HEK293 (cell line): ENCODE data around the gene EYA3.

Experiments used
- CTCF ChIA-PET: fragments of 350-600 bp; formaldehyde crosslinking; extraction: SDS; loops from one replicate; lab custom pipeline; 2021; ENCODE audit warnings: antibody characterized with exemption; lab: Yijun Ruan, JAX
- POLR2A ChIA-PET: fragments of 300-600 bp; formaldehyde crosslinking; extraction: SDS; loops from one replicate; lab custom pipeline; 2020; ENCODE audit warnings: antibody characterized with exemption, inconsistent platforms; lab: Yijun Ruan, JAX
- H3K27ac ChIP-seq: fragments of 200-500 bp; sonication (Bioruptor generic); 2 replicates; pipeline ENCODE4 v1.5.1; 2014; ENCODE audit warnings: low read depth, low read length, control low read depth, inconsistent platforms; ENCODE audit errors: extremely low read depth
- H3K36me3 ChIP-seq, 2 experiments: fragments of 200-500 bp in 1 of 2; sonication (Bioruptor generic) in 1 of 2; 1 replicate in 1 of 2; 2 replicates in 1 of 2; pipeline ENCODE4 v1.5.1; 2014 to 2017; ENCODE audit warnings: inconsistent platforms in 2 of 2, low read length in 2 of 2; ENCODE audit not compliant: control insufficient read depth in 2 of 2, insufficient read depth in 1 of 2
- H3K4me1 ChIP-seq: fragments of 200-500 bp; sonication (Bioruptor generic); 2 replicates; pipeline ENCODE4 v1.5.1; 2014; ENCODE audit warnings: mild to moderate bottlenecking, low read length, inconsistent platforms; ENCODE audit not compliant: control insufficient read depth, insufficient read depth
- H3K4me3 ChIP-seq: 2 replicates; pipeline ENCODE4 v1.5.1; 2011; ENCODE audit warnings: low read depth, mild to moderate bottlenecking, control low read depth, low read length, moderate library complexity
- H3K9me3 ChIP-seq: fragments of 200-500 bp; sonication (Bioruptor generic); 2 replicates; pipeline ENCODE4 v1.5.1; 2014; ENCODE audit warnings: low read depth, low read length, inconsistent platforms; ENCODE audit not compliant: control insufficient read depth, insufficient read depth
- BCL11A ChIP-seq: fragments of 450-650 bp; formaldehyde crosslinking; IDR thresholded peaks from 2 replicates; pipeline ENCODE4 v1.5.1; 2016; ENCODE audit warnings: low read depth, missing biosample characterization, missing genetic modification characterization
- BCL11B ChIP-seq: fragments of 450-650 bp; formaldehyde crosslinking; IDR thresholded peaks from 2 replicates; pipeline ENCODE4 v1.5.1; 2016; ENCODE audit warnings: low read depth, missing biosample characterization, missing genetic modification characterization
- GFI1B ChIP-seq: fragments of 450-650 bp; formaldehyde crosslinking; IDR thresholded peaks from 2 replicates; pipeline ENCODE4 v1.5.1; 2016; ENCODE audit warnings: missing biosample characterization, missing genetic modification characterization
- IKZF3 ChIP-seq: fragments of 450-650 bp; IDR thresholded peaks from 2 replicates; pipeline ENCODE4 v1.5.0; 2018; ENCODE audit warnings: missing biosample characterization, mild to moderate bottlenecking, missing genetic modification characterization, moderate library complexity
- ZFP37 ChIP-seq: fragments of 450-650 bp; formaldehyde crosslinking; IDR thresholded peaks from 2 replicates; pipeline ENCODE4 v1.5.1; 2016; ENCODE audit warnings: missing biosample characterization, missing genetic modification characterization
- ZIC2 ChIP-seq: fragments of 450-650 bp; formaldehyde crosslinking; IDR thresholded peaks from 2 replicates; pipeline ENCODE4 v1.5.1; 2016; ENCODE audit warnings: missing biosample characterization, missing genetic modification characterization
- ZNF121 ChIP-seq: fragments of 450-650 bp; formaldehyde crosslinking; IDR thresholded peaks from 2 replicates; pipeline ENCODE4 v1.5.1; 2016; ENCODE audit warnings: missing biosample characterization, missing genetic modification characterization
- ZNF155 ChIP-seq: fragments of 450-650 bp; formaldehyde crosslinking; IDR thresholded peaks from 2 replicates; pipeline ENCODE4 v1.5.1; 2016; ENCODE audit warnings: missing biosample characterization, missing genetic modification characterization
- ZNF184 ChIP-seq: fragments of 450-650 bp; IDR thresholded peaks from 2 replicates; pipeline ENCODE4 v1.5.1; 2018; ENCODE audit warnings: missing biosample characterization, mild to moderate bottlenecking, missing genetic modification characterization
- ZNF221 ChIP-seq: fragments of 450-650 bp; formaldehyde crosslinking; IDR thresholded peaks from 2 replicates; pipeline ENCODE4 v1.5.1; 2017; ENCODE audit warnings: missing biosample characterization, missing genetic modification characterization, borderline replicate concordance
- ZNF398 ChIP-seq: fragments of 450-650 bp; formaldehyde crosslinking; IDR thresholded peaks from 2 replicates; pipeline ENCODE4 v1.5.1; 2017; ENCODE audit warnings: missing biosample characterization, missing genetic modification characterization
- ZNF426 ChIP-seq: fragments of 450-650 bp; formaldehyde crosslinking; IDR thresholded peaks from 2 replicates; pipeline ENCODE4 v1.5.1; 2017; ENCODE audit warnings: missing biosample characterization, missing genetic modification characterization, mild to moderate bottlenecking, inconsistent platforms, moderate library complexity
- ZNF501 ChIP-seq: fragments of 450-650 bp; formaldehyde crosslinking; IDR thresholded peaks from 2 replicates; pipeline ENCODE4 v1.5.1; 2016; ENCODE audit warnings: missing biosample characterization, missing genetic modification characterization
- ZNF544 ChIP-seq: fragments of 450-650 bp; formaldehyde crosslinking; IDR thresholded peaks from 2 replicates; pipeline ENCODE4 v1.5.0; 2017; ENCODE audit warnings: missing biosample characterization, missing genetic modification characterization
- ZNF549 ChIP-seq: fragments of 450-650 bp; IDR thresholded peaks from 2 replicates; pipeline ENCODE4 v1.5.1; 2018; ENCODE audit warnings: missing biosample characterization, missing genetic modification characterization, mild to moderate bottlenecking, inconsistent platforms, moderate library complexity
- ZNF596 ChIP-seq: fragments of 450-650 bp; IDR thresholded peaks from 2 replicates; pipeline ENCODE4 v1.5.0; 2018; ENCODE audit warnings: missing biosample characterization, mild to moderate bottlenecking, missing genetic modification characterization, moderate library complexity
- ZNF610 ChIP-seq: fragments of 450-650 bp; formaldehyde crosslinking; IDR thresholded peaks from 2 replicates; pipeline ENCODE4 v1.5.1; 2016; ENCODE audit warnings: missing biosample characterization, missing genetic modification characterization, borderline replicate concordance
- ZNF747 ChIP-seq: fragments of 450-650 bp; formaldehyde crosslinking; IDR thresholded peaks from 2 replicates; pipeline ENCODE4 v1.5.1; 2016; ENCODE audit warnings: missing biosample characterization, missing genetic modification characterization
- ZNF776 ChIP-seq: fragments of 450-650 bp; formaldehyde crosslinking; IDR thresholded peaks from 2 replicates; pipeline ENCODE4 v1.5.0; 2017; ENCODE audit warnings: missing biosample characterization, missing genetic modification characterization, borderline replicate concordance
- ZNF791 ChIP-seq: fragments of 450-650 bp; formaldehyde crosslinking; IDR thresholded peaks from 2 replicates; pipeline ENCODE4 v1.5.1; 2016; ENCODE audit warnings: missing biosample characterization, missing genetic modification characterization
- ZSCAN16 ChIP-seq: fragments of 450-650 bp; formaldehyde crosslinking; IDR thresholded peaks from 2 replicates; pipeline ENCODE4 v1.5.1; 2016; ENCODE audit warnings: missing biosample characterization, missing genetic modification characterization
- TF ChIP-seq, protein P1 (sequence below): fragments of 450-650 bp; formaldehyde crosslinking; IDR thresholded peaks from 2 replicates; pipeline ENCODE4 v1.5.1; 2016; ENCODE audit warnings: missing biosample characterization, missing genetic modification characterization
- TF ChIP-seq, protein P2 (sequence below): fragments of 450-650 bp; formaldehyde crosslinking; IDR thresholded peaks from 2 replicates; pipeline ENCODE4 v1.5.1; 2016; ENCODE audit warnings: missing biosample characterization, missing genetic modification characterization

The EYA3 gene

GRCh38 chr1:28027660-28028059 is 60.8 kb downstream of the EYA3 start:
- ChIA-PET CTCF (interaction anchor here (0.6 to 0.7 kb wide), 2 partner anchors 179 to 695 kb away, joined by 3 read pairs; no protein-coding TSS in a partner anchor), POLR2A (no interaction called here)
- TF ChIP-seq ZNF776 (tag by site-specific recombination): no peak
- TF ChIP-seq ZNF747 (tag by site-specific recombination): no peak
- TF ChIP-seq ZNF155: no peak
- TF ChIP-seq ZNF610 (tag by site-specific recombination): no peak
- no peak for TF ChIP-seq GFI1B
- TF ChIP-seq ZNF549 (tag by site-specific recombination): no peak
- H3K9me3 ChIP-seq: no peaks in the 10 kb centered on the region
- no peak overlapping the region for H3K4me3 ChIP-seq
- H3K4me1 ChIP-seq: no peaks in the 10 kb centered on the region
- peaks cover 0 to 14% of the 10 kb centered on the region in 2 experiments; a peak in 1 of 3 replicates for H3K36me3 ChIP-seq
- H3K27ac ChIP-seq: no peak overlapping the region

GRCh38 chr1:28027238-28027637 is 61.2 kb downstream of the EYA3 start:
- H3K4me1 ChIP-seq: no peaks in the 10 kb centered on the region
- H3K36me3 ChIP-seq: peaks cover 0 to 14% of the 10 kb centered on the region in 2 experiments; a peak in 1 of 3 replicates
- ChIA-PET CTCF (interaction anchor here (0.6 to 0.7 kb wide), 5 partner anchors 32 to 695 kb away, joined by 3 to 6 read pairs (median 3); no protein-coding TSS in a partner anchor), POLR2A (no interaction called here)
- H3K4me3 ChIP-seq: no peak overlapping the region
- no peaks in the 10 kb centered on the region for H3K9me3 ChIP-seq
- TF ChIP-seq IKZF3 (tag by site-specific recombination): no peak
- TF ChIP-seq ZNF596 (tag by site-specific recombination): no peak
- no peak for TF ChIP-seq ZIC2
- H3K27ac ChIP-seq: no peak overlapping the region

DNA sequence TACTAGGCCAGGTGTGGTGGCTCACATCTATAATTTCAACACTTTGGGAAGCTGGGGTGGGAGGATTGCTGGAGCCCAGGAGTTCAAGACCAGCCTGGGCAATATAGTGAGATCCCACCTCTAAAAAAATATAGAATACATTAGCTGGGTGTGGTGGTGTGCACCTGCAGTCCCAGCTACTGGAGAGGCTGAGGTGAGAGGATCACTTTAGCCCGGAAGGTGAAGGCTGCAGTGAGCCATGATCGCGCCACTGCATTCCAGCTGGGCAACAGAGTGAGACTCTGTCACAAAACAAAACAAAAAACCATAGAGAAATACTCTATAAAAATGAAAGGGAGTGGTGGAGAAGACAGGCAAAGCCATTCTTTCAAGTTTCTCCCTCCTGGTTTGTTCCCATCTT is 62.1 kb downstream of the EYA3 start:
- no peak overlapping the region for H3K4me3 ChIP-seq
- H3K9me3 ChIP-seq: no peaks in the 10 kb centered on the region
- peaks cover 0 to 14% of the 10 kb centered on the region in 2 experiments; a peak in 1 of 3 replicates for H3K36me3 ChIP-seq
- ChIA-PET CTCF (interaction anchor here (0.7 kb wide), 1 partner anchor 443 kb away, joined by 6 read pairs; no protein-coding TSS in a partner anchor), POLR2A (no interaction called here)
- H3K27ac ChIP-seq: no peak overlapping the region
- TF ChIP-seq ZNF791 (tag by site-specific recombination) (no peak), ZSCAN16 (tag by site-specific recombination) (no peak), ZNF184 (no peak), ZNF121 (tag by site-specific recombination) (peak; percentile 74)
- TF ChIP-seq, protein P1, sequence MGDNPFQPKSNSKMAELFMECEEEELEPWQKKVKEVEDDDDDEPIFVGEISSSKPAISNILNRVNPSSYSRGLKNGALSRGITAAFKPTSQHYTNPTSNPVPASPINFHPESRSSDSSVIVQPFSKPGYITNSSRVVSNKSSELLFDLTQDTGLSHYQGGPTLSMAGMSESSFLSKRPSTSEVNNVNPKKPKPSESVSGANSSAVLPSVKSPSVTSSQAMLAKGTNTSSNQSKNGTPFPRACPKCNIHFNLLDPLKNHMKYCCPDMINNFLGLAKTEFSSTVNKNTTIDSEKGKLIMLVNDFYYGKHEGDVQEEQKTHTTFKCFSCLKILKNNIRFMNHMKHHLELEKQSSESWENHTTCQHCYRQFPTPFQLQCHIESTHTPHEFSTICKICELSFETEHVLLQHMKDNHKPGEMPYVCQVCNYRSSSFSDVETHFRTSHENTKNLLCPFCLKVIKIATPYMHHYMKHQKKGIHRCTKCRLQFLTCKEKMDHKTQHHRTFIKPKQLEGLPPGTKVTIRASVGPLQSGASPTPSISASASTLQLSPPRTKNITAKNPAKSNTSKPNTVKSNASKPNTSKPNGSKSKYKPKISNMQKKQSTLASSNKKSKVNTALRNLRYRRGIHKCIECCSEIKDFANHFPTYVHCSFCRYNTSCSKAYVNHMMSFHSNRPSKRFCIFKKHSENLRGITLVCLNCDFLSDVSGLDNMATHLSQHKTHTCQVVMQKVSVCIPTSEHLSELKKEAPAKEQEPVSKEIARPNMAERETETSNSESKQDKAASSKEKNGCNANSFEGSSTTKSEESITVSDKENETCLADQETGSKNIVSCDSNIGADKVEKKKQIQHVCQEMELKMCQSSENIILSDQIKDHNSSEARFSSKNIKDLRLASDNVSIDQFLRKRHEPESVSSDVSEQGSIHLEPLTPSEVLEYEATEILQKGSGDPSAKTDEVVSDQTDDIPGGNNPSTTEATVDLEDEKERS (tag by site-specific recombination): no peak
- no peaks in the 10 kb centered on the region for H3K4me1 ChIP-seq

DNA sequence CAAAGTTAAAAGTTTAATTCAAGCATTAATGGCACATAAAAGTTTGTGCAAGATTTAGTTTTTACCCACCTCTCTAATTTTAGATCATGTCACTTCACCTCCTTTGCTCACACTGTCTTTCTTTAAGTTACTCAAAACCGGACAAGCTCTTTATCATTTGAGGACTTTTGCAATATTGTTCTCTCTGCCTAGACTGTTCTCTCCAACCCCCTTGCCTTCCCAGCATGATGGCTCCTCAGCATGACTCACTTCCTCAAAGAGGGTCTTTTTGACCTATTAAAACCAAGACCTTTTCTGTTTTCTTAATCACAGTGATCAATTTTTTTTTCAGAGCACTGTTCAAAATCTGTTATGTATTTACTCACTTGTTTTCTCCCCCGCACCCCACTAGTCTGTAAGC is 67.3 kb downstream of the EYA3 start:
- Histone ChIP-seq H3K36me3 (peaks cover 0 to 31% of the 10 kb centered on the region in 2 experiments; a peak in 1 of 3 replicates), H3K9me3 (no peaks in the 10 kb centered on the region), H3K4me1 (no peaks in the 10 kb centered on the region), H3K4me3 (no peak overlapping the region), H3K27ac (no peak overlapping the region)
- POLR2A ChIA-PET: no interaction called here
- CTCF ChIA-PET: interaction anchor here (0.6 to 1.4 kb wide), 2 partner anchors 8 to 163 kb away, joined by 3 to 5 read pairs; no protein-coding TSS in a partner anchor
- TF ChIP-seq ZNF426 (tag by site-specific recombination): no peak
- no peak for TF ChIP-seq BCL11B (tag by site-specific recombination)
- TF ChIP-seq ZNF221: no peak
- no peak for TF ChIP-seq ZNF398 (tag by site-specific recombination)
- TF ChIP-seq ZFP37: no peak
- no peak for TF ChIP-seq BCL11A (tag by site-specific recombination)
- no peak for TF ChIP-seq ZNF544 (tag by site-specific recombination)
- no peak for TF ChIP-seq ZNF501 (tag by site-specific recombination)
- TF ChIP-seq, protein P2, sequence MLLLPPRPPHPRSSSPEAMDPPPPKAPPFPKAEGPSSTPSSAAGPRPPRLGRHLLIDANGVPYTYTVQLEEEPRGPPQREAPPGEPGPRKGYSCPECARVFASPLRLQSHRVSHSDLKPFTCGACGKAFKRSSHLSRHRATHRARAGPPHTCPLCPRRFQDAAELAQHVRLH (tag by site-specific recombination): no peak
